ENCODE data around the gene PLGRKT.
A peak's percentile ranks its signal among the peaks of the same experiment; 100 is the strongest.
"Not testable (repeated sequence)": the region's sequence is repeated elsewhere in the genome, so short reads cannot be mapped to it uniquely, and the experiment has no call there.

Gene PLGRKT

GRCh38 chr9:5326893-5327548 is 110.7 kb downstream of the PLGRKT start:
- DNase-seq (ENCODE audit: extremely low read depth, insufficient read length), result no peak
- Histone ChIP-seq H3K36me3 (ENCODE audit: control insufficient read depth, insufficient read depth, low read length) (no peaks in the 10 kb centered on the region), H3K4me3 (replicated peaks; ENCODE audit: low read depth, low read length) (no peak overlapping the region), H3K27me3 (replicated peaks; ENCODE audit: control insufficient read depth, insufficient read depth, low read length) (no peaks in the 10 kb centered on the region)
- TF ChIP-seq, protein P1, sequence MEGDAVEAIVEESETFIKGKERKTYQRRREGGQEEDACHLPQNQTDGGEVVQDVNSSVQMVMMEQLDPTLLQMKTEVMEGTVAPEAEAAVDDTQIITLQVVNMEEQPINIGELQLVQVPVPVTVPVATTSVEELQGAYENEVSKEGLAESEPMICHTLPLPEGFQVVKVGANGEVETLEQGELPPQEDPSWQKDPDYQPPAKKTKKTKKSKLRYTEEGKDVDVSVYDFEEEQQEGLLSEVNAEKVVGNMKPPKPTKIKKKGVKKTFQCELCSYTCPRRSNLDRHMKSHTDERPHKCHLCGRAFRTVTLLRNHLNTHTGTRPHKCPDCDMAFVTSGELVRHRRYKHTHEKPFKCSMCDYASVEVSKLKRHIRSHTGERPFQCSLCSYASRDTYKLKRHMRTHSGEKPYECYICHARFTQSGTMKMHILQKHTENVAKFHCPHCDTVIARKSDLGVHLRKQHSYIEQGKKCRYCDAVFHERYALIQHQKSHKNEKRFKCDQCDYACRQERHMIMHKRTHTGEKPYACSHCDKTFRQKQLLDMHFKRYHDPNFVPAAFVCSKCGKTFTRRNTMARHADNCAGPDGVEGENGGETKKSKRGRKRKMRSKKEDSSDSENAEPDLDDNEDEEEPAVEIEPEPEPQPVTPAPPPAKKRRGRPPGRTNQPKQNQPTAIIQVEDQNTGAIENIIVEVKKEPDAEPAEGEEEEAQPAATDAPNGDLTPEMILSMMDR (IDR thresholded peaks at IDR 0.05; ENCODE audit: insufficient read depth, low read length, poor library complexity, severe bottlenecking), result no peak

DNA sequence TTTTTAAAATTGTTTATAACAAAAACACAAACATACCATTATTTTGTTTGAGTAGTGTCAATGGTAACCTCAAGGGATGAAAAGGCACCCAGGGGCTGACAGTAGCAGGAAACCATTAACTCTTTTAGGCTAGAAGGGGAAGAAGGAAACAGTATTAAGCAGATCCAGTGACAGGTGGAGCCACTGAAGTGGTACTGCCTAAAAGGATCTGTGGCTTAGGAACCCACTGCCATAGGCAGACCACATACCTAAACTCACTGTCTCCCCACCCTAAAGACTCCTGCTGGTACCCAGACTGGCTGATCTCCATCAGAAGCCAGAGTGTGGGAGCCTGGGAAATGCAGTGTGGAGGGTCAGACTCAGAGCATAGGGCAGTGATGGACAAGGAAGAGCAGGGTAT is 111.5 kb downstream of the PLGRKT start:
- no peaks in the 10 kb centered on the region for H3K36me3 ChIP-seq (ENCODE audit: control insufficient read depth, insufficient read depth, low read length)
- TF ChIP-seq, protein P1 (IDR thresholded peaks at IDR 0.05; ENCODE audit: insufficient read depth, low read length, poor library complexity, severe bottlenecking), result no peak
- no peaks in the 10 kb centered on the region for H3K27me3 ChIP-seq (replicated peaks; ENCODE audit: control insufficient read depth, insufficient read depth, low read length)
- H3K4me3 ChIP-seq (replicated peaks; ENCODE audit: low read depth, low read length), result no peak overlapping the region
- DNase-seq (ENCODE audit: extremely low read depth, insufficient read length), result no peak

GRCh38 chr9:5321601-5322000 is 116.1 kb downstream of the PLGRKT start:
- not testable (repeated sequence) for H3K27me3 ChIP-seq (replicated peaks; ENCODE audit: control insufficient read depth, insufficient read depth, low read length); H3K36me3 ChIP-seq (ENCODE audit: control insufficient read depth, insufficient read depth, low read length); DNase-seq (ENCODE audit: extremely low read depth, insufficient read length); H3K4me3 ChIP-seq (replicated peaks; ENCODE audit: low read depth, low read length)

- Histone ChIP-seq H3K4me3 (replicated peaks; ENCODE audit: low read depth, low read length) (no peak overlapping the region), H3K36me3 (ENCODE audit: control insufficient read depth, insufficient read depth, low read length) (no peaks in the 10 kb centered on the region), H3K27me3 (replicated peaks; ENCODE audit: control insufficient read depth, insufficient read depth, low read length) (no peaks in the 10 kb centered on the region)
- no peak for DNase-seq (ENCODE audit: extremely low read depth, insufficient read length)
- TF ChIP-seq, protein P1 (IDR thresholded peaks at IDR 0.05; ENCODE audit: insufficient read depth, low read length, poor library complexity, severe bottlenecking), result peak; percentile 5
Measured at GRCh38 chr9:5321058-5321457, 116.7 kb downstream of the PLGRKT start.

- not testable (repeated sequence) for H3K27me3 ChIP-seq (replicated peaks; ENCODE audit: control insufficient read depth, insufficient read depth, low read length); H3K4me3 ChIP-seq (replicated peaks; ENCODE audit: low read depth, low read length); DNase-seq (ENCODE audit: extremely low read depth, insufficient read length); H3K36me3 ChIP-seq (ENCODE audit: control insufficient read depth, insufficient read depth, low read length)
Measured at GRCh38 chr9:5316406-5316805, 121.3 kb downstream of the PLGRKT start.

DNA sequence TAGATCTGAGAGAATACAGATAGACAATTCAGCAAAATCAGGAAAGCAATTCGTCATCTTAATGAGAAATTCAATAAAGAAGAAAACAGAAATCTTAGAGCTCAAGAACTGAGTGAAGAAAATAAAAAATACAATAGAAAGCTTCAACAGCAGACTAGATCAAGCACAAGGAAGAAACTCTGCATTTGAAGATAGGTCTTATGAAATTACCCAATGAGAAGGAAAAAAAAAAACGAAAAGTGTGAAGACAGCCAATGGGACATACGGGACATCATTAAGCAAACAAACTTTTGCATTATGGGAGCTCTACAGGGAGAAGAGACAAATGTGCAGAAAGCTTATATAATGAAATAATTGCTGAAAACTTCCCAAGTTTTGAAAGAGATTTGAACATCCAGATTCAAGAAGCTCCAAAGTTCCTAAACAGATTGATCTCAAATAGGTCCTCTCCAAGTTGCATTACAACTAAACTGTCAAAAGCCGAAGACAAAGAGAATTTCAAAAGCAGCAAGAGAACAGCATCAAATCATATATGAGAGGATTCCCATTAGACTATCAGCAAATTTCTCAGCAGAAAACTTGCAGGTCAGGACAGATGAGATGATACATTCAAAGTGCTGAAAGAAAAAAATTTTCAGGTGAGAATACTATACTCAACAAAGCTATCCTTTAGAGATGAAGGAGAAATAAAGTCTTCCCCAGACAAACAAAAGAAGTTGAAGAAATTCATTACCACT is 122.4 kb downstream of the PLGRKT start:
- H3K36me3 ChIP-seq (ENCODE audit: control insufficient read depth, insufficient read depth, low read length), result no peaks in the 10 kb centered on the region
- TF ChIP-seq, protein P1 (IDR thresholded peaks at IDR 0.05; ENCODE audit: insufficient read depth, low read length, poor library complexity, severe bottlenecking), result no peak
- DNase-seq (ENCODE audit: extremely low read depth, insufficient read length), result no peak
- H3K27me3 ChIP-seq (replicated peaks; ENCODE audit: control insufficient read depth, insufficient read depth, low read length), result no peaks in the 10 kb centered on the region
- H3K4me3 ChIP-seq (replicated peaks; ENCODE audit: low read depth, low read length), result no peak overlapping the region

Measured in GM06990 (cell line).